ENCODE results near the gene ST8SIA1.
"Not testable (repeated sequence)": the region's sequence is repeated elsewhere in the genome, so short reads cannot be mapped to it uniquely, and the experiment has no call there.

The ST8SIA1 gene, protein sequence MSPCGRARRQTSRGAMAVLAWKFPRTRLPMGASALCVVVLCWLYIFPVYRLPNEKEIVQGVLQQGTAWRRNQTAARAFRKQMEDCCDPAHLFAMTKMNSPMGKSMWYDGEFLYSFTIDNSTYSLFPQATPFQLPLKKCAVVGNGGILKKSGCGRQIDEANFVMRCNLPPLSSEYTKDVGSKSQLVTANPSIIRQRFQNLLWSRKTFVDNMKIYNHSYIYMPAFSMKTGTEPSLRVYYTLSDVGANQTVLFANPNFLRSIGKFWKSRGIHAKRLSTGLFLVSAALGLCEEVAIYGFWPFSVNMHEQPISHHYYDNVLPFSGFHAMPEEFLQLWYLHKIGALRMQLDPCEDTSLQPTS

GRCh38 chr12:22334410-22335100, at the start of gene ST8SIA1:
Gene ST8SIA1, minus strand, starts transcription at chr12:22334707. Its CDS starts 475 bp downstream, at chr12:22334232.
- no peak for DNase-seq

DNA sequence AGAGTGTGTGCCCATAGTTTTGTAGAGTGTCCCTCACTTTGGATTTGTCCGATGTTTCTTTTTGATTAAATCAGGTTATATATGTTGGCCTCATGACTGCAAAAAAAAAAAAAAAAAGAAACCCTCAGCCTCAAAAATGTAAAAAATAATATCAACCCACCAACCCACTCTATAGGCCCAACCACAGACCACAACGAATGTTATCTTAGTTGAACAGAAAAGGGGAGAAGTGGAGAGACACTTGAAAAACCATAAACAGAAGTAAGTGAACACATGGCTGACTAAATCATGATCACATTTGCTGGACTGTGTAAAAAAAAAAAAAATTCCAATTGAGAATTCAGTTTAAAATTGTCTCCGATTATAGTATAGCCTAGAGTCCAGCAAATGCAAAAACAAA, 45.5 kb upstream of the ST8SIA1 start:
- no peak for DNase-seq

DNA sequence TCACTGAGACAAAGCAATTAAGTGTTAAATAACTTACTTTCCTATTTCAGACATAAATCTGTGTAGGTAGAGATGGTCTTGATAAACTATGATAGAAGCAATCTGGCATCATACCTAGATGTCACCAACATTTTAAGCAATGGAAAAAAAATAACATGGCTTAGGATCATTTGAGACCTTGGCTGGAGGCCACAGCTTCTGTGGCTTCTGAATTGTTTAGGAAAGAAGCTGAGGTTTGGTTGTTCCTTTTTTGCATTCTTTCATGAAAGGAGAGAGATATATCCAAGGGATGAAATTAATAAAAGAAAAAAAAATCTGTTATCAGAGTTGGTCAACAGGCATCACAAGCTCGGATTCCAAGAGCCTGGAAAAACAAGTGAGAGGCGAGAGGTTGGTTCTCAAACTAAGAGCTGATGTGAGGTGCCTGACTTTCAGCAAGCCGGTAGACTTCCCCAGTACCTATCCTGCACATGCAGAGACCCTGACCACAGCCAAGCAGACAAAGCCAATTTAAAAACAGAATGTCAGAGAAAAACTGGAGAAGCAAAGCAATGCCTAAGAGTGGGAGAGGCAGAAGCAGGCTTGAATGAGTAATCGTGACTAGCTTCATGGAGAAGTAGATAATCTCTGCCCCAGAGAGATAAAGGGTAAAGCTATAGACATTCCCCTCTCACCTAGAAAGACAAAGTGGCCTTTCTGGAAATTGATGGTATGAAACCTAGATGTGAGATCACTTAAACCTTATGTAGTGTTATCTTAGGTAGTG, 43.4 kb upstream of the ST8SIA1 start:
- no peak for DNase-seq

DNA sequence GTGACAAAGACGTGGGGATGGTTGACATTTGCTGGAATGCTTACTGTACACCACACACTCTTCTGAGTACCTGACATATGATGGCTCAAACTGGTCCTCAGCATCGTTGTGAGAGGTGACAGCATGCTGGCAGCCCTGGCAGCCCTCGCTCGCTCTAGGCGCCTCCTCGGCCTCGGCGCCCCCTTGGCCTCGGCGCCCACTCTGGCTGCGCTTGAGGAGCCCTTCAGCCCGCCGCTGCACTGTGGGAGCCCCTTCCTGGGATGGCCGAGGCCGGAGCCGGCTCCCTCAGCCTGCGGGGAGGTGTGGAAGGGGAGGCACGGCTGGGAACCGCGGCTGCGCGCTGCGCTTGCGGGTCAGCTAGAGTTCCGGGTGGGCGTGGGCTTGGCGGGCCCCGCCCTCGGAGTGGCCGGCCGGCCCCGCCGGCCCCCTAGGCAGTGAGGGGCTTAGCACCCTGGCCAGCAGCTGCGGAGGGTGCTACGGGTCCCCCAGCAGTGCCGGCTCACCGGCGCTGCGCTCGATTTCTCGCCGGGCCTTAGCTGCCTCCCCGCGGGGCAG, 42.2 kb upstream of the ST8SIA1 start:
- not testable (repeated sequence) for DNase-seq

- DNase-seq, result no peak
Observed at GRCh38 chr12:22374508-22374907, 40.0 kb upstream of the ST8SIA1 start.

GRCh38 chr12:22372277-22372837, 37.9 kb upstream of the ST8SIA1 start:
- DNase-seq, result no peak

GRCh38 chr12:22366181-22366580, 31.7 kb upstream of the ST8SIA1 start:
- no peak for DNase-seq

GRCh38 chr12:22361785-22362184, 27.3 kb upstream of the ST8SIA1 start:
- DNase-seq, result no peak

DNA sequence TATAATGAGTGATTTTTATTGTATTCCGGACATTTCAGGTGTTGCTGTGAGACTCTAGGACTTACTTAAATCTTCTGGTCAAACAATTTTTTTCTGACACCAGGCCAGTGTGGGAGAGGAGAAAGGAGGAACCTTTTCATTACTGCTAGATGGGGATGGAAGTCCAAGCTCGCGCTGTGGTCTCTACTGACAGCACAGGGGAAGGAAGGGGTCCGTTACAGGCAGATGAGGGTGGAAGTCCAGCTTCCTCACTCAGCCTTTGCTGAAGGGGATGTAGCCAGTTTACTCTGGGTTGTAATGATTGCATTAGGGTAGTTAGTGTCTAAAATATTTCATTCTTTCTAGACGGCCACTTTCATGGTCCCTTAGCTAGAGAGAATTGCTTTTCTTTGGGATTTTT, 26.3 kb upstream of the ST8SIA1 start:
- no peak for DNase-seq

GRCh38 chr12:22357531-22357930, 23.0 kb upstream of the ST8SIA1 start:
- DNase-seq, result no peak

GRCh38 chr12:22356231-22356630, 21.7 kb upstream of the ST8SIA1 start:
- no peak for DNase-seq

DNA sequence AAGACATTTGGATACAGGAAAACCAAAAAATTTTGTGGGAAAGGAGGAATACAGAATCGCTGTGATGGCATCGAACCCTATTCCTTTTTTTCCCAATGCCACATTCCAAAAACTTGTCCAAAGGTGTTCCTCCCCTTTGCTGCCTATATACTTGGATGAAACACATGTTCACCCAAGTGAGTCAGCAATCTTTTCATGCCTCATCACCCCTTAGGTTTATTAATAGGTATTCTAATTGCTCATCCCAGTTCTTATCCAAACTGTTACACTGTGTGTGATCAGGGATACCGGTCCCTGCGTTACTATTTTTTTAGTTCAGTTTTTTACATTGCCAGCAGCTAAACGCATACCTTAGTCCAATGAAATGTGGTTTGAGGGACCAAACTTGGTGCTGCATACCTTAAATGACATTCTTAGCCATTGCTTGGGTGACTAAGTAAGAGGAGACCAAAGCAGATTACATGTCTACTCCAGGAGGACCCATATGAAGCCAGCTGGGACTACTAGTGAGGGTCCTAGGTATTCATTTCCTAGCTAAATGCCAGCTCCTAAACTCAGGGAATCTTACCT, 20.6 kb upstream of the ST8SIA1 start:
- DNase-seq, result no peak

DNA sequence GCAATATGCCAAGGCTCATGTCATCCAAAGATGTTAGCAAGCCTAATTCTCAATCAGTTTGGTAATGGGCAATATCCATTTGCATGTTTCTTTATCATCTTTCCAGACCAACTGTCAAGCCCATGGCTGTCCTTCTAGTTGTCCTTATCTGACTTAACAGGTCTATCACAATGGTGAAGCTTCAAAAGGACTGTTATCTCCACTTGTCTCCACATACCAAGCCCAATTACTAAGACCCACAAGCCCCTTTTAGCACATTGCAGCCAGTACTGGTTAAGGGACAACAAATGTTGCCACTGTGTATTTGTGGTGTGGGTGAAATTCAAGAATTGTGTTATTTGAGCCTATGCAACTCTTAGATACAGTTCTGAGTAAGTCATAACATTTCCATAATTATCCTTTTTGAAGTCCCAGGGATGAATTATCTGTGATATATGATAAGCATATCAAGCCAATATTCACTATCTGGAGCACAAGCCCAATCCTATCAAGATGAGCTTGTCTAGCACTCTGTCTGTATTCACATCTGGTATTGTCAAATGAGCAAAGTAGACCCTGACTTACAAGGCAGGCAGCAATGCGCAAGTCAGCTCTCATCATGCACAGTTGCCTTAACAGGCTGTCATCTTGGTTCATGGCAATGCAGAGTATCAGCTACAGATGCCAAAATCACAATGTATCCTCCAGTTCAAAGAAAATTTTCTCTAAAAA, 19.3 kb upstream of the ST8SIA1 start:
- no peak for DNase-seq

GRCh38 chr12:22350886-22351285, 16.4 kb upstream of the ST8SIA1 start:
- DNase-seq, result no peak

DNA sequence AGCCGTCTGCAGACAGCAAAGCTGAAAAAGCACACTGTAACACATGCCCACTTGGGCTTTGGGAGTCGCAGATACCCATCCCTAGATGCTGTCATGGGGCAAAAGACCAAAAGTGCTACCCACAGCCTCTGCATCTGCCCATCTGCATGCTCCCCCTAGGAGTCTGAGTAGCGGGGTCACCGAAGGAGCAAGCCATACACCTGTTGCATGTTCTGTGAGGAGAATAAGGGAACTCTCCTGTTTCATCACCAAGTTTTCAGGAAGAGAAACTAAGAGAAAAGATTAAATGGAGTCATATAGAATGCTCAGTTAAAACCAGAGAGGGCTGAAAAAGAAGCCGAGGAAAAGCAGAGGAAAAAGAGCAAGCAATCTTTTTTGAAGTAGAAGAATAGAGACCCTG, 13.7 kb upstream of the ST8SIA1 start:
- no peak for DNase-seq

GRCh38 chr12:22340143-22340542, 5.6 kb upstream of the ST8SIA1 start:
- no peak for DNase-seq

GRCh38 chr12:22339691-22340090, 5.2 kb upstream of the ST8SIA1 start:
- DNase-seq, result no peak

- no peak for DNase-seq
Observed at GRCh38 chr12:22335794-22336166, 1.3 kb upstream of the ST8SIA1 start.

GRCh38 chr12:22333713-22334409, 646 bp downstream of the ST8SIA1 start:
- DNase-seq, result no peak

DNA sequence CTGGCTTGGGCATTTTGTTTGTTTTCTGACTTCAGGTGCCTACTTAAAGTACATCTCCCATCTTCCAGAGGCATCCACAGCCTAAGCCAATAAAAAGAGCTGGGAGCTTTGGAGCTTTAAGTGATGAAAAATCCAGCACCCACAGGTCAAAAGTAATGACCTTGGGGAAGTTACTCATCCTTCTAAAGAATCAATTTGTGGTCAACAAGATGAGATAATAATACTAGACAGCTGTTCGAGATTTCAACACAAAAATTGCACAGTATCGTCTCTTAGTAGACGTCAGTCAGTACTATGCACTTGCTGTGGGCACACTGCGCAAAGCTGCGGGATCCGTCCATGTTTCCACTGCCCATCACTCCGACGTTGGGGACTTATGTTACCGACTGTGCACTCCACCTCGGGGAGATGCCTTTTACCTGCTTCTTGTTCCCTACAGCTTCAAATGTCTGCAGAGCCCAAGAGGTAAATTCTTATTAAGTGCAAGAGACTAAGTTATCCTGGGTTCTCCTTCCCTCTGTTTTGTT, 1.3 kb downstream of the ST8SIA1 start:
- DNase-seq, result no peak

GRCh38 chr12:22332202-22332601, 2.3 kb downstream of the ST8SIA1 start:
- DNase-seq, result no peak

All from DMS 273 treated with DMSO at 0.1 percent for 48 hours (cell line).